Measurements from ENCODE around the gene INSRR. TPM values are rescaled to one million over a fixed set of nuclear protein-coding genes. Genes with fewer than 3 reads are reported as not detected.

INSRR gene
- total RNA-seq, 1 experiment from 2014 or later, result 0.11 TPM

GRCh38 chr1:156906206-156906906, 47.4 kb upstream of the INSRR start:
- peaks cover 9% of the 10 kb centered on the region for H3K27me3 Mint-ChIP-seq (ENCODE audit: low read depth)
- H3K4me3 Mint-ChIP-seq, result no peak overlapping the region
- CTCF ChIA-PET, result no interaction called here
- POLR2A ChIA-PET, result no interaction called here
- no peak overlapping the region for H3K27ac Mint-ChIP-seq
- no peaks in the 10 kb centered on the region for H3K9me3 Mint-ChIP-seq
- H3K4me1 Mint-ChIP-seq, result peaks cover 7% of the 10 kb centered on the region; the same call in 1 of the 2 replicates
- ATAC-seq (no peak), DNase-seq (ENCODE audit: low spot score) (no peak)
- TF ChIP-seq ATF1 (CRISPR knock-in tag; IDR thresholded peaks at IDR 0.05) (no peak), PRRX2 (CRISPR knock-in tag; IDR thresholded peaks at IDR 0.05) (no peak), GABPB1 (CRISPR knock-in tag; IDR thresholded peaks at IDR 0.05) (no peak), USF1 (CRISPR knock-in tag; IDR thresholded peaks at IDR 0.05) (no peak), SOX15 (CRISPR knock-in tag; IDR thresholded peaks at IDR 0.05) (no peak), FOXP4 (CRISPR knock-in tag; IDR thresholded peaks at IDR 0.05) (no peak), ZSCAN18 (CRISPR knock-in tag; IDR thresholded peaks at IDR 0.05) (no peak), MAX (CRISPR knock-in tag; IDR thresholded peaks at IDR 0.05) (no peak), ERG (CRISPR knock-in tag; IDR thresholded peaks at IDR 0.05) (no peak), TEAD4 (CRISPR knock-in tag; IDR thresholded peaks at IDR 0.05) (no peak), ZNF232 (CRISPR knock-in tag; IDR thresholded peaks at IDR 0.05) (no peak), PREB (CRISPR knock-in tag; IDR thresholded peaks at IDR 0.05; ENCODE audit: borderline replicate concordance) (no peak), CREM (CRISPR knock-in tag; IDR thresholded peaks at IDR 0.05) (no peak), ZNF317 (CRISPR knock-in tag; IDR thresholded peaks at IDR 0.05; ENCODE audit: borderline replicate concordance, low read depth) (no peak), RELA (CRISPR knock-in tag; IDR thresholded peaks at IDR 0.05; ENCODE audit: borderline replicate concordance) (no peak), ZNF263 (CRISPR knock-in tag; IDR thresholded peaks at IDR 0.05; ENCODE audit: low read depth) (no peak), NFATC4 (CRISPR knock-in tag; IDR thresholded peaks at IDR 0.05) (no peak), MXD4 (CRISPR knock-in tag; IDR thresholded peaks at IDR 0.05; ENCODE audit: borderline replicate concordance) (no peak)
- TF ChIP-seq, protein P1, sequence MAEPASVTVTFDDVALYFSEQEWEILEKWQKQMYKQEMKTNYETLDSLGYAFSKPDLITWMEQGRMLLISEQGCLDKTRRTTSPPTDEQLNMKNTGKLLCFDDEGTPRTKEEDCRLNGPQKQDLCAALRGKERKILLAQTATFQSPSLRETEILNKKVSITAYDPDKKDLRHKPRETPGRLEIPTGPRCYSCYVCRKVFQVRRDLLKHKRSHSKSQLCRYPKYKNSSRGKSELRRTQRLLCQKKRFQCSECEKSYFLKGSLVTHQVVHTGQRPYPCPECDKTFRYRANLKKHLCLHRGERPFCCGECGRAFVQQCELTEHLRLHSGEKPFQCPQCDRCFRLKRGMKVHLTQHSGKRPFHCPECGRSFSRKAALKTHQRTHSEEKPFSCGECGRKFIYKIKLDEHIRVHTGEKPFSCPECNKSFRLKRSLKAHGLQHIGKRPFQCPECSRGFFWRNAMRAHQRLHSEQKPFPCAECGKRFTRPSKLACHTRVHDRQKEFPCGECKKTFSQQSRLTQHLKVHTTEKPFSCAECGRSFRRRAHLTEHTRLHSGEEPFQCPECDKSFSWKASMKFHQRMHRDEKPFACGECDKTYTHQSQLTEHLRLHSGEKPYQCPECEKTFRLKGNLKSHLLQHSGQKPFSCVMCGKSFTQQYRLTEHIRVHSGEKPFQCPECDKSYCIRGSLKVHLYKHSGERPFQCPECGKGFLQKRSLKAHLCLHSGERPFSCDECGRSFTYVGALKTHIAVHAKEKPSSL (CRISPR knock-in tag; conservative IDR thresholded peaks at IDR 0.05), result no peak
- H3K36me3 Mint-ChIP-seq, result no peaks in the 10 kb centered on the region
